NCI-H526 treated with DMSO at 0.1 percent for 48 hours (cell line): ENCODE data around the gene GPRIN1.
A peak's percentile ranks its signal among the peaks of the same experiment; 100 is the strongest.
"Not testable (repeated sequence)": the region's sequence is repeated elsewhere in the genome, so short reads cannot be mapped to it uniquely, and the experiment has no call there.

ENCODE experiments used
- DNase-seq: peaks from one replicate; lab custom pipeline; 2025; lab: John Stamatoyannopoulos, UW

Gene GPRIN1

GRCh38 chr5:176574297-176574591 lies 35.7 kb downstream of the GPRIN1 start:
- no peak for DNase-seq

- DNase-seq, result no peak
Observed at GRCh38 chr5:176573564-176574296, 36.2 kb downstream of the GPRIN1 start.

GRCh38 chr5:176570044-176570443 lies 39.9 kb downstream of the GPRIN1 start:
- no peak for DNase-seq

- no peak for DNase-seq
Observed at GRCh38 chr5:176568657-176569056, 41.3 kb downstream of the GPRIN1 start.

GRCh38 chr5:176565760-176566288 lies 44.1 kb downstream of the GPRIN1 start:
- DNase-seq, result no peak

- DNase-seq, result no peak
Observed at GRCh38 chr5:176564002-176564401, 46.0 kb downstream of the GPRIN1 start.

GRCh38 chr5:176562189-176562588 lies 47.8 kb downstream of the GPRIN1 start:
- DNase-seq, result no peak

- DNase-seq, result no peak
Observed at GRCh38 chr5:176561259-176561658, 48.7 kb downstream of the GPRIN1 start.

- no peak for DNase-seq
Observed at GRCh38 chr5:176560364-176560763, 49.6 kb downstream of the GPRIN1 start.

GRCh38 chr5:176559683-176560082 lies 50.3 kb downstream of the GPRIN1 start:
- DNase-seq, result peak; percentile 8

- DNase-seq, result no peak
Observed at GRCh38 chr5:176557846-176558245, 52.1 kb downstream of the GPRIN1 start.

- no peak for DNase-seq
Observed at GRCh38 chr5:176553260-176554085, 56.5 kb downstream of the GPRIN1 start.

GRCh38 chr5:176552332-176552869 lies 57.6 kb downstream of the GPRIN1 start:
- no peak for DNase-seq

GRCh38 chr5:176550937-176551336 lies 59.0 kb downstream of the GPRIN1 start:
- DNase-seq, result not testable (repeated sequence)

GRCh38 chr5:176550275-176550831 lies 59.6 kb downstream of the GPRIN1 start:
- DNase-seq, result no peak

- no peak for DNase-seq
Observed at GRCh38 chr5:176549871-176550270, 60.1 kb downstream of the GPRIN1 start.

- no peak for DNase-seq
Observed at GRCh38 chr5:176548967-176549444, 61.0 kb downstream of the GPRIN1 start, which contains the start of gene CDHR2. Gene CDHR2, plus strand, starts transcription at chr5:176549342. Its CDS starts 16,011 bp downstream, at chr5:176565353.

- DNase-seq, result no peak
Observed at GRCh38 chr5:176547802-176548201, 62.2 kb downstream of the GPRIN1 start.
